GM18502 (cell line): ENCODE measurements around the gene APMAP.

Experiments
- ATAC-seq: cut with Tn5 transposase; IDR thresholded peaks from one replicate; pipeline ENCODE4 v1.9.1; 2021; ENCODE audit warnings: mild to moderate bottlenecking; ENCODE audit not compliant: unreplicated experiment, poor library complexity

The APMAP gene

GRCh38 chr20:24970754-24971153 is 21.8 kb downstream of the APMAP start:
- no peak for ATAC-seq

- ATAC-seq: no peak
Measured at GRCh38 chr20:24970030-24970553, 22.5 kb downstream of the APMAP start.

GRCh38 chr20:24969186-24970029 is 23.1 kb downstream of the APMAP start:
- ATAC-seq: no peak

- no peak for ATAC-seq
Measured at GRCh38 chr20:24968278-24968800, 24.2 kb downstream of the APMAP start.

GRCh38 chr20:24966317-24967012 is 26.1 kb downstream of the APMAP start:
- ATAC-seq: no peak

GRCh38 chr20:24965065-24965919 is 27.3 kb downstream of the APMAP start:
- no peak for ATAC-seq

GRCh38 chr20:24964506-24964840 is 28.1 kb downstream of the APMAP start:
- no peak for ATAC-seq

- no peak for ATAC-seq
Measured at GRCh38 chr20:24963672-24964505, 28.7 kb downstream of the APMAP start.

- ATAC-seq: no peak
Measured at GRCh38 chr20:24962510-24962909, 30.0 kb downstream of the APMAP start.

- ATAC-seq: no peak
Measured at GRCh38 chr20:24962182-24962492, 30.4 kb downstream of the APMAP start.

GRCh38 chr20:24961384-24962181 is 31.0 kb downstream of the APMAP start:
- no peak for ATAC-seq

- ATAC-seq: no peak
Measured at GRCh38 chr20:24960861-24961260, 31.7 kb downstream of the APMAP start.

GRCh38 chr20:24960302-24960801 is 32.2 kb downstream of the APMAP start:
- ATAC-seq: no peak

GRCh38 chr20:24959591-24960301 is 32.8 kb downstream of the APMAP start:
- no peak for ATAC-seq

GRCh38 chr20:24958506-24959385 is 33.8 kb downstream of the APMAP start:
- no peak for ATAC-seq

- no peak for ATAC-seq
Measured at GRCh38 chr20:24957326-24958016, 35.1 kb downstream of the APMAP start.
